ENCODE data around the gene NARS2.

The NARS2 gene

DNA sequence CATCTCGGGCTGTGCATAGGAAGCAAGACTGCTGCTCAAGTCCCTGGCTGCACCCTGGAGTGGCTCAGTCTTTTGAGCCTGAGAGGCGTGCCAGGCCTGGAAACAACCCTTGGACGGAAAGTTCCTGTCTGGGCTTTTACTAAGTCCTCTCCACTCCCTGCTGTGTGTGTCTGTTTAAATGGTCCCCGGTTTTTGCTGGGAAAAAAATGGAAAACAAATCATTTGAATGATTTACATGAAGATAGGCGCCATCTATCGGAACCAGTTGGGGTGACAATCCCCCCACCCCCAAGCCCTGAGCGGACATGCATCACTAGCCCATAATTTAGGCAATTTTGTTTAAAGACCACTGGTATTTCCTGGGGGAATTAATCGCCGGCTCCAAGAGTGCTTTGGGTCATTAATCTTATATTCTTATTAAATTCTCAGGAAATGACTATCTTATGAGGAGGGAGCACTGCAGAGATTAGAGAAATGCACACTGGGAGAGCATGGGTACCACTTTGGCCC is 154.4 kb downstream of the NARS2 start:
- peak; percentile 62 for TF ChIP-seq CTCF (IDR thresholded peaks at IDR 0.05; ENCODE audit: low read length)
- no peak for TF ChIP-seq EZH2 (IDR thresholded peaks at IDR 0.05; ENCODE audit: borderline replicate concordance, low read length)

GRCh38 chr11:78419327-78419726 is 155.3 kb downstream of the NARS2 start:
- H3K27ac ChIP-seq (ENCODE audit: low read depth, low read length, poor library complexity, severe bottlenecking): no peak overlapping the region
- no peaks in the 10 kb centered on the region for H3K79me2 ChIP-seq (ENCODE audit: insufficient read depth, low read length)
- no peaks in the 10 kb centered on the region for H3K36me3 ChIP-seq (ENCODE audit: insufficient read depth, low read length)
- H3F3A ChIP-seq (ENCODE audit: insufficient read depth, low read length): no peaks in the 10 kb centered on the region
- no peak overlapping the region for H3K4me3 ChIP-seq (ENCODE audit: low read depth, low read length, poor library complexity, severe bottlenecking)
- H3K4me2 ChIP-seq (ENCODE audit: low read length): no peak overlapping the region
- H3K27me3 ChIP-seq (ENCODE audit: insufficient read depth, low read length): no peaks in the 10 kb centered on the region; the same call in 1 of the 2 replicates
- H3K4me1 ChIP-seq (ENCODE audit: insufficient read depth, low read length, severe bottlenecking): peaks cover 34% of the 10 kb centered on the region
- TF ChIP-seq EZH2 (IDR thresholded peaks at IDR 0.05; ENCODE audit: borderline replicate concordance, low read length) (no peak), CTCF (IDR thresholded peaks at IDR 0.05; ENCODE audit: low read length) (no peak)
- H3K9me2 ChIP-seq (ENCODE audit: low read depth, low read length): no peaks in the 10 kb centered on the region
- H3K9ac ChIP-seq (ENCODE audit: low read length): no peak overlapping the region
- no peaks in the 10 kb centered on the region for H3K9me3 ChIP-seq (ENCODE audit: low read length)
- H4K20me1 ChIP-seq (ENCODE audit: insufficient read depth, low read length): no peaks in the 10 kb centered on the region
- H2AFZ ChIP-seq (ENCODE audit: low read length): no peak overlapping the region

More for the DNA sequence above, 154.4 kb downstream of the NARS2 start:
- no peaks in the 10 kb centered on the region for H3K9me3 ChIP-seq (ENCODE audit: low read length)
- H3K27ac ChIP-seq (ENCODE audit: low read depth, low read length, poor library complexity, severe bottlenecking): no peak overlapping the region
- H3K27me3 ChIP-seq (ENCODE audit: insufficient read depth, low read length): no peaks in the 10 kb centered on the region; the same call in 1 of the 2 replicates
- H3K9ac ChIP-seq (ENCODE audit: low read length): no peak overlapping the region
- no peaks in the 10 kb centered on the region for H3K79me2 ChIP-seq (ENCODE audit: insufficient read depth, low read length)
- no peaks in the 10 kb centered on the region for H3K9me2 ChIP-seq (ENCODE audit: low read depth, low read length)
- H4K20me1 ChIP-seq (ENCODE audit: insufficient read depth, low read length): no peaks in the 10 kb centered on the region
- H3K4me2 ChIP-seq (ENCODE audit: low read length): 0 out of 2 replicates have a peak overlapping the region, but pooled peaks have one; percentile 3
- H3K36me3 ChIP-seq (ENCODE audit: insufficient read depth, low read length): no peaks in the 10 kb centered on the region
- H3K4me1 ChIP-seq (ENCODE audit: insufficient read depth, low read length, severe bottlenecking): peaks cover 37% of the 10 kb centered on the region
- H3K4me3 ChIP-seq (ENCODE audit: low read depth, low read length, poor library complexity, severe bottlenecking): no peak overlapping the region
- H2AFZ ChIP-seq (ENCODE audit: low read length): no peak overlapping the region
- H3F3A ChIP-seq (ENCODE audit: insufficient read depth, low read length): no peaks in the 10 kb centered on the region

DNA sequence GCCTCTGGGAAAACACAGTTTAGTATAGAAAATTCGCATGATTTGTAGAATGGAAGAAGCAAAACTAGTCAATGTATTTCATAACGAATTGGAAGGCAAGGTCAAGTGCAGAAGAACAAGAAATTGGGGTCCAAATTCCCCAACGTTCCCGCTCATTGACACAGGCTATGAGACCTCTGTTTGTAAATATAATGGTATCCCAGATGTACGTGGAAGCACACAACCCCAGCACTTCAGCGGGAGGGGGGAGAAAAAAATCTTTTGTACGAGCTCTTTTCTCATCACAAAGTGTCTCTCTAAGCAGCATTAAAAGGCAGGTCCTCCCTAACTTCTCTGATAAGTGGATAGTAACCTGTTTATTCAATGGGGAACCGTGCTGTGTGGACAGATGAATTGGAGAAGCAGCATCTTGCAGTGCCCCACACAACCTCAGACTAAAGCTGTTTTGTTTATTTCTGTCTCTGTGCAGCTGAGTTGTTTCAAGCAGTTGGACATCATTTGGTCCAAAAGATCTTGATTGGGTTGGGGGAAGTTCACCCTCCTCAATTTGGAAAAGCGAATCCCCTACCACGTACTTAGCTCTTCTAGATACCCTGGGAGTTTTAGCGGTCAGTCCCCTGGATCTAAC is 156.0 kb downstream of the NARS2 start:
- Histone ChIP-seq H4K20me1 (ENCODE audit: insufficient read depth, low read length) (no peaks in the 10 kb centered on the region), H3K9me2 (ENCODE audit: low read depth, low read length) (no peaks in the 10 kb centered on the region), H2AFZ (ENCODE audit: low read length) (no peak overlapping the region), H3K36me3 (ENCODE audit: insufficient read depth, low read length) (no peaks in the 10 kb centered on the region), H3K27ac (ENCODE audit: low read depth, low read length, poor library complexity, severe bottlenecking) (no peak overlapping the region), H3K27me3 (ENCODE audit: insufficient read depth, low read length) (no peaks in the 10 kb centered on the region; the same call in 1 of the 2 replicates), H3K4me2 (ENCODE audit: low read length) (peak overlapping the region; percentile 69), H3K9ac (ENCODE audit: low read length) (peak overlapping the region; percentile 63; the same call in 1 of the 2 replicates), H3K9me3 (ENCODE audit: low read length) (no peaks in the 10 kb centered on the region), H3F3A (ENCODE audit: insufficient read depth, low read length) (no peaks in the 10 kb centered on the region), H3K4me3 (ENCODE audit: low read depth, low read length, poor library complexity, severe bottlenecking) (peak overlapping the region; percentile 67), H3K4me1 (ENCODE audit: insufficient read depth, low read length, severe bottlenecking) (peaks cover 34% of the 10 kb centered on the region), H3K79me2 (ENCODE audit: insufficient read depth, low read length) (no peaks in the 10 kb centered on the region)
- TF ChIP-seq CTCF (IDR thresholded peaks at IDR 0.05; ENCODE audit: low read length) (no peak), EZH2 (IDR thresholded peaks at IDR 0.05; ENCODE audit: borderline replicate concordance, low read length) (no peak)
